NCI-H748 (cell line): ENCODE results near the gene LCAT.
"Not testable (repeated sequence)": the region's sequence is repeated elsewhere in the genome, so short reads cannot be mapped to it uniquely, and the experiment has no call there.

Experiments
- DNase-seq: peaks from one replicate; lab custom pipeline; 2025; ENCODE audit not compliant: unreplicated experiment; lab: John Stamatoyannopoulos, UW

The LCAT gene

GRCh38 chr16:67915831-67916723 lies 27.8 kb downstream of the LCAT start:
- DNase-seq = no peak

DNA sequence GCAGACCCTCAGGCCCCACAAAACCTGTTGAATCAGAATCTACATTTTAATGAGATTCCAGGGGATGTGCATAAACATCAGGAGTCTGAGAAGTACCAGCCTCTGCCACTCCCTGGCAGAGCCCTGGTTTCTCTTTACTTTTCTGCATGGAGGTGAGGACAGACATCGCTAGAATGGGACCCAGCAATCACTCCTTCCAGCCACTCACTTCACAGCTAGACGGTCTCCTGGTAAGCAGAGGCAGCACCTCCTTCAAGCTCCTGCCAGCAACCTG lies 28.5 kb downstream of the LCAT start:
- not testable (repeated sequence) for DNase-seq

- no peak for DNase-seq
Observed at GRCh38 chr16:67914758-67915495, 29.0 kb downstream of the LCAT start.

DNA sequence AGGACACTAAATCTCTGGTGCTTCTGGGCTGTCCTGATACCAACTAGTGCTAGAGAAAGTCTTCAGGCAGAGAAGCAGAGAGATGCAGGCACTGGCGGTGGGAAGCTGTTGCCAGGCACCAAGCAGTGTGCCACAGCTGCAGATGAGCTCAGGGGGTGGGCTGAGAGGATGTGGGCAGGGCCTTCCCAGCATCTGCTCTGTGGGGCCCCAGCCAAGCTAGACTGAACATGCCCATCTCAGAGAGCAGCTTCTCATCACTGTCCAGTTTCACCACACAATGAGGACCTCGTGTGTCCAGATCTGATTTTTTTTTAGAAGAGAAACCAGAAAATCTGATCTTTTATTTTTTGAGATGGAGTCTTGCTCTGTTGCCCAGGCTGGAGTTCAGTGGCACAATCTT lies 33.8 kb downstream of the LCAT start:
- peak; percentile 20 for DNase-seq

DNA sequence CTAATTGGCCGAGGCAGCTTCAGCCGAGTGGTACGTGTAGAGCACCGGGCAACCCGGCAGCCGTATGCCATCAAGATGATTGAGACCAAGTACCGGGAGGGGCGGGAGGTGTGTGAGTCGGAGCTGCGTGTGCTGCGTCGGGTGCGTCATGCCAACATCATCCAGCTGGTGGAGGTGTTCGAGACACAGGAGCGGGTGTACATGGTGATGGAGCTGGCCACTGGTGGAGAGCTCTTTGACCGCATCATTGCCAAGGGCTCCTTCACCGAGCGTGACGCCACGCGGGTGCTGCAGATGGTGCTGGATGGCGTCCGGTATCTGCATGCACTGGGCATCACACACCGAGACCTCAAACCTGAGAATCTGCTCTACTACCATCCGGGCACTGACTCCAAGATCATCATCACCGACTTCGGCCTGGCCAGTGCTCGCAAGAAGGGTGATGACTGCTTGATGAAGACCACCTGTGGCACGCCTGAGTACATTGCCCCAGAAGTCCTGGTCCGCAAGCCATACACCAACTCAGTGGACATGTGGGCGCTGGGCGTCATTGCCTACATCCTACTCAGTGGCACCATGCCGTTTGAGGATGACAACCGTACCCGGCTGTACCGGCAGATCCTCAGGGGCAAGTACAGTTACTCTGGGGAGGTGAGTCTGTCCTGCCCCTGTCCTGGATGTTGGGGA lies 34.7 kb downstream of the LCAT start:
- DNase-seq = no peak

GRCh38 chr16:67907397-67908180 lies 36.3 kb downstream of the LCAT start:
- no peak for DNase-seq

GRCh38 chr16:67902831-67903230 lies 41.1 kb downstream of the LCAT start:
- DNase-seq = no peak

- no peak for DNase-seq
Observed at GRCh38 chr16:67901734-67902133, 42.2 kb downstream of the LCAT start.

DNA sequence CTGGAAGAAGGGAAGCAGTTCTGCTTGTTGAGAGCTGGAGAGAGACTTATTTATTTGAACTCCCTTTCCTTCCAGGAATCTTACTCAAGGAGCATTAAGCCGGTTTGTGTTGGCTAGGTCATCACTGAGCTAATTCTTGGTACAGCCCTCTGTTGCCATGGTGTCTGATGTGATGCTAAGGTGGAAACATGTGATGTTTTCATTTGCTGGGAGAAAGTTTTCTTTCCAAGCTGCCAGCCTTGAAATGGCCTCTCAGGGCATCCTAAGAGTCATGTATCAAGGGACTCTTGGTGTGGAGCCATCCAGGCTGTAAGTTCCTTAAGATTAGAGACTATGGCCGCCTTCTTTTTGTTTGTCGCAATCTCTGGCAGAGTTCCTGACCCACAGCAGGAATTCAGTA lies 46.7 kb downstream of the LCAT start:
- no peak for DNase-seq

GRCh38 chr16:67893743-67894399 lies 50.0 kb downstream of the LCAT start:
- DNase-seq = no peak

DNA sequence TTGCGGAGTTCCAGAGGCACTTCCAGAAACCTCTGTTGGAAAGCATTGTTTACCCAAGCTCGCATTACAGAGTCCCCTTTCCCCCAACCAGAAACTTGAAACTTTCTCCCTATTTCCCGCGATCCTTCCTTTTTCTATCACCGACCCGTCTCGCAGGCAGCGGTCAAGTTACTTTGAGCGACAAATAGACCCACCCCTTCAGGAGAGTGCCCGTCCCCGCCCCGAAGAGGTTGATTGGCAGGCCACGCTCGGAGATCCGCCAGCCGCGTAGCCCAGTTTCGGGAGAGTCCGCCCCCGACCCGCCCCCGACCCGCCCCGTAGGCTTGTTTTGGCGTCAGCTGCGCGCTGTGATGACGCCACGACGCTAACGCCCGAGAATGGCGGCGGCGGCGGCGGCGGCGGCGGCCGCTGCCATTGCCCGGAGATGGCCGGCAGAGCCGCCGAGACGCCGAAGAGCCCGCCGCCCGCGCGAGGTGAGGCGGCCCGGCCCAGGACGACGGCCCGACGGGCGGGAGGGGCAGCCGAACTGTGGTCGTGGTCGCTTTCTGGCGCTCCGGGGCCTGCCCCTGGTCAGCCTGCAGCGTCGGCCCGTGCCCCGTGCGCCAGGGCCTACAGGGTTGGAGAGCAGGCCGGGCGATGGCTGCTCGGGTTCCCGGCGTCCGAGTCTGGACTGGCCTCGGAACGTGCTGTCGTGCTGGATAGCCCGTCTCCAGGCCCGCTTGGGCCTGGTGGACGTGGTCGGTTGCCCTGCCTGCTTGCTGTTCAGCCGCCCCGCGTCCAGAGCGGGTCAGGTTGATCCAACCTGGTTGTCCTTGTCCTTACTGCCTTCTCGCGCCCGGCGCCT lies 50.8 kb downstream of the LCAT start, which contains the start of gene PSKH1:
Gene PSKH1, plus strand, starts transcription at position 356 of the 844 bp plus-strand sequence. CDS start 15,496 bp downstream, outside the sequence.
- DNase-seq = peak; percentile 92

DNA sequence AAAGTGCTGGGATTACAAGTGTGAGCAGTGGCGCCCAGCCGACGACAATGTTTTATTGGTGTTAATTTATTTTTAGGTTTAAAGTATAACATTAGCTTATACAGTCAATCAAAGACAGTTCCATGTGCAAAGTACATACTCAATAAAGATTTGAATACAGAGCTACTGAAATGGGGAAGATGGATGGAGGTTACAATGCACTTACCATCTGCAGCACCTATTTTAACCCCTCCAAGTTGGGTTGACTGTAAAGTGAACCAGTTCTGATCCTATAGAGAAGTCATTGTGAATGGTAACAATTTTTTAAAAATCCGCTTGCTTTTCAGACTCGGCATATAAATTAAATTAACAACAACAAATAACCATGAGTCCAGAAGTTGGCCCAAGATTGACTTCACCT lies 51.5 kb downstream of the LCAT start:
- no peak for DNase-seq
